Kidney (tissue), 14 donors: ENCODE measurements around the gene TMEM178B. TPM values are rescaled to one million over a fixed set of nuclear protein-coding genes. Genes with fewer than 3 reads are reported as not detected.

Source experiments
- DNase-seq, 5 donors: peaks; one replicate each; pipeline ENCODE4 v3.0.0-alpha.2; 2013 to 2020
- FAIRE-seq: peaks from 2 replicates; lab custom pipeline; 2012; peaks lifted over from hg19 to GRCh38; lab: Jason Lieb, UNC
- H3K27ac ChIP-seq, 2 donors: one replicate each; pipeline ENCODE4 v1.7.0; 2013; ENCODE audit warnings: low read depth in 2 of 2, low read length in 2 of 2, inconsistent platforms in 1 of 2
- H3K27me3 ChIP-seq: one replicate; pipeline ENCODE4 v1.7.1; 2013; ENCODE audit warnings: low read length, inconsistent platforms; ENCODE audit not compliant: control insufficient read depth, insufficient read depth
- H3K36me3 ChIP-seq, 3 donors: one replicate each; pipeline versions ENCODE4 v1.7.0 to v1.7.1; 2013; ENCODE audit warnings: low read length in 3 of 3, control low read depth in 1 of 3, inconsistent platforms in 1 of 3; ENCODE audit not compliant: insufficient read depth in 3 of 3, control insufficient read depth in 2 of 3
- H3K4me1 ChIP-seq, 3 donors: one replicate each; pipeline versions ENCODE4 v1.7.0 to v1.7.1; 2013; ENCODE audit warnings: low read length in 3 of 3, inconsistent platforms in 1 of 3, low read depth in 1 of 3; ENCODE audit not compliant: control insufficient read depth in 2 of 3, insufficient read depth in 2 of 3
- H3K4me3 ChIP-seq, 3 donors: one replicate each; pipeline versions ENCODE4 v1.7.0 to v1.8.1; 2013; ENCODE audit warnings: low read length in 3 of 3, control low read depth in 1 of 3, inconsistent platforms in 1 of 3
- H3K9ac ChIP-seq, 3 donors: one replicate each; pipeline versions ENCODE4 v1.7.0 to v1.7.1; 2013; ENCODE audit warnings: low read length in 3 of 3, control low read depth in 1 of 3, inconsistent platforms in 1 of 3
- H3K9me3 ChIP-seq, 3 donors: one replicate each; pipeline versions ENCODE4 v1.7.0 to v1.7.1; 2013; ENCODE audit warnings: low read length in 3 of 3, control low read depth in 1 of 3, inconsistent platforms in 1 of 3; ENCODE audit not compliant: control insufficient read depth in 2 of 3, insufficient read depth in 1 of 3
- intact Hi-C: fragments of 100-400 bp; cut with DNase I; formaldehyde crosslinking; loops from one replicate; pipeline ENCODE4 v1.11.1; 2022
- polyA plus RNA-seq: library from polyadenylated mRNA; stranded (reverse); fragments of 350-450 nt; fragmentation: Illumina TruSeq; extraction: RNeasy Lipid Tissue Mini Kit (QIAGEN cat#74804); gene quantifications from one replicate; pipeline ENCODE4 v1.2.3, GENCODE V29; 2014; ENCODE audit warnings: low read depth, low replicate concordance; ENCODE audit not compliant: insufficient read depth
- total RNA-seq: library from RNA; stranded (reverse); fragmentation: NEBNext Ultra II Directional; extraction: Animal tissue kit (Norgen Biotek cat#: 25700); gene quantifications from one replicate; pipeline ENCODE4 v1.2.1, GENCODE V29; 2021
- TF ChIP-seq, protein P1 (sequence below): IDR thresholded peaks from 3 replicates; pipeline ENCODE4 v1.5.1; 2012; ENCODE audit warnings: mild to moderate bottlenecking, moderate library complexity, borderline replicate concordance; ENCODE audit not compliant: insufficient read depth; ENCODE audit errors: extremely low read depth
- donor health status: control.
- donor health status: control.
- donor health status: control.
- donor health status: control.
- donor health status: control.
- donor health status: DM: yes; HTN: yes; CAD: no.
- donor health status: Normal renal cell carcinoma (clear cell type).

Gene TMEM178B
- total and polyA plus RNA-seq, 2 donors from 2014 or later = 0.58 to 20.0 TPM

DNA sequence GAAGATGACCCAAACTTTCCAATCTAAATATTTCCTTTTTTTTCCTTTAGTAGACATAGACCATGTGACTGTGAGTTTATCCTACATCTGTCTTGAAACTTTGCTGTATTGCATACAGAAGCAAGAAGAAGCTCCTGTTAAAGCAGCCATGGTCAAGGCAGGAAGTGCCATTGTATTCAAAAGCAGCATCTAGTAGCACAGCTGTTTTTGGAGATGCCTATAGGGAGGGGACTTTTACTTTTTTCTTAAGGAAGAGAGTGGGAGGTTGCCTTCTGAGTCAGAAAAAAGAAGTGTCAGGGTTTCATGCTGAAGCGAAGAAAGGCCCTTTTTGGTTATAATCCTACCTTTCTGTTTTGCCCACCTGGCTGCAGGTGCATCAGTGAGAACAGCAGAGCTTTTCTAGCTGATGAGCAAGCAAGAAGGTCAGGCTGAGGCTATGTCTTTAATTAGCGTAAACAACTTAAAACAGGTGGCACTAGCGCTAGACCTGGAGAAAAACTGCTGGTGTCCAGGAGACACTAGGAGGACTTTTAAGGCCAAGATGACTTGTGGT lies 243.2 kb downstream of the TMEM178B start:
- Histone ChIP-seq H3K9ac (no peak overlapping the region), H3K4me3 (no peak overlapping the region), H3K9me3 (no peaks in the 10 kb centered on the region), H3K36me3 (no peaks in the 10 kb centered on the region), H3K27me3 (no peaks in the 10 kb centered on the region), H3K27ac (no peak overlapping the region), H3K4me1 (no peaks in the 10 kb centered on the region)
- FAIRE-seq (no peak), DNase-seq (no peak)
- TF ChIP-seq, protein P1, sequence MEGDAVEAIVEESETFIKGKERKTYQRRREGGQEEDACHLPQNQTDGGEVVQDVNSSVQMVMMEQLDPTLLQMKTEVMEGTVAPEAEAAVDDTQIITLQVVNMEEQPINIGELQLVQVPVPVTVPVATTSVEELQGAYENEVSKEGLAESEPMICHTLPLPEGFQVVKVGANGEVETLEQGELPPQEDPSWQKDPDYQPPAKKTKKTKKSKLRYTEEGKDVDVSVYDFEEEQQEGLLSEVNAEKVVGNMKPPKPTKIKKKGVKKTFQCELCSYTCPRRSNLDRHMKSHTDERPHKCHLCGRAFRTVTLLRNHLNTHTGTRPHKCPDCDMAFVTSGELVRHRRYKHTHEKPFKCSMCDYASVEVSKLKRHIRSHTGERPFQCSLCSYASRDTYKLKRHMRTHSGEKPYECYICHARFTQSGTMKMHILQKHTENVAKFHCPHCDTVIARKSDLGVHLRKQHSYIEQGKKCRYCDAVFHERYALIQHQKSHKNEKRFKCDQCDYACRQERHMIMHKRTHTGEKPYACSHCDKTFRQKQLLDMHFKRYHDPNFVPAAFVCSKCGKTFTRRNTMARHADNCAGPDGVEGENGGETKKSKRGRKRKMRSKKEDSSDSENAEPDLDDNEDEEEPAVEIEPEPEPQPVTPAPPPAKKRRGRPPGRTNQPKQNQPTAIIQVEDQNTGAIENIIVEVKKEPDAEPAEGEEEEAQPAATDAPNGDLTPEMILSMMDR = no peak
- intact Hi-C loops = no loop called here

GRCh38 chr7:141320287-141320686 lies 246.4 kb downstream of the TMEM178B start:
- Histone ChIP-seq H3K4me3 (no peak overlapping the region), H3K27me3 (no peaks in the 10 kb centered on the region), H3K4me1 (no peaks in the 10 kb centered on the region), H3K9ac (no peak overlapping the region), H3K27ac (no peak overlapping the region), H3K36me3 (no peaks in the 10 kb centered on the region), H3K9me3 (no peaks in the 10 kb centered on the region)
- FAIRE-seq (no peak), DNase-seq (no peak)
- intact Hi-C loops = no loop called here
- TF ChIP-seq, protein P1 = no peak

- intact Hi-C loops = no loop called here
- no peaks in the 10 kb centered on the region for H3K27me3 ChIP-seq
- FAIRE-seq (no peak), DNase-seq (no peak)
- no peak overlapping the region for H3K9ac ChIP-seq
- H3K9me3 ChIP-seq = no peaks in the 10 kb centered on the region
- TF ChIP-seq, protein P1 = no peak
- H3K36me3 ChIP-seq = no peaks in the 10 kb centered on the region
- no peak overlapping the region for H3K27ac ChIP-seq
- no peaks in the 10 kb centered on the region for H3K4me1 ChIP-seq
- H3K4me3 ChIP-seq = no peak overlapping the region
These were observed 248.5 kb downstream of the TMEM178B start for GRCh38 chr7:141322383-141322782.

DNA sequence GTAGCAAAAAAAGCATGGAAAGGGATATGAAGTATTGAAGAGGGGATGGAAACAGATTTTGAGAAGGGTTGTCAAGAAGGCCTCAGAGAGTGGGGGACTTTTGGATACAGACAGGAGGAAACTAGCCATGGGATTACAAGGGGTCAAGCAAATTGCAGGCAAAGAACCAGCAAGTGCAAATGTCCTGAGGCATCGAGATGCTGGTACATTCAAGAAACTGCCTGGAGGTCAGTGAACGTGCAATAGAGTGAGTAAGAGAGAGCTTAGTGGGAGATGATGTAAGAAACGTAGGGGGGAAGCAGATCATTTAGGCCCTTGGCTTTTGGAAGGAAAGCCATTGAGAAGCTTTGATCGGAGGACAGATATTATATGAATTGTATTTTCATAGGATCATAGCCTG lies 250.0 kb downstream of the TMEM178B start:
- H3K4me1 ChIP-seq = no peaks in the 10 kb centered on the region
- no peaks in the 10 kb centered on the region for H3K9me3 ChIP-seq
- intact Hi-C loops = no loop called here
- H3K27me3 ChIP-seq = no peaks in the 10 kb centered on the region
- H3K36me3 ChIP-seq = no peaks in the 10 kb centered on the region
- H3K27ac ChIP-seq = no peak overlapping the region
- TF ChIP-seq, protein P1 = no peak
- no peak overlapping the region for H3K9ac ChIP-seq
- H3K4me3 ChIP-seq = no peak overlapping the region
- DNase-seq (no peak), FAIRE-seq (no peak)
